Measurements from ENCODE around the gene RPL32.

Gene RPL32

DNA sequence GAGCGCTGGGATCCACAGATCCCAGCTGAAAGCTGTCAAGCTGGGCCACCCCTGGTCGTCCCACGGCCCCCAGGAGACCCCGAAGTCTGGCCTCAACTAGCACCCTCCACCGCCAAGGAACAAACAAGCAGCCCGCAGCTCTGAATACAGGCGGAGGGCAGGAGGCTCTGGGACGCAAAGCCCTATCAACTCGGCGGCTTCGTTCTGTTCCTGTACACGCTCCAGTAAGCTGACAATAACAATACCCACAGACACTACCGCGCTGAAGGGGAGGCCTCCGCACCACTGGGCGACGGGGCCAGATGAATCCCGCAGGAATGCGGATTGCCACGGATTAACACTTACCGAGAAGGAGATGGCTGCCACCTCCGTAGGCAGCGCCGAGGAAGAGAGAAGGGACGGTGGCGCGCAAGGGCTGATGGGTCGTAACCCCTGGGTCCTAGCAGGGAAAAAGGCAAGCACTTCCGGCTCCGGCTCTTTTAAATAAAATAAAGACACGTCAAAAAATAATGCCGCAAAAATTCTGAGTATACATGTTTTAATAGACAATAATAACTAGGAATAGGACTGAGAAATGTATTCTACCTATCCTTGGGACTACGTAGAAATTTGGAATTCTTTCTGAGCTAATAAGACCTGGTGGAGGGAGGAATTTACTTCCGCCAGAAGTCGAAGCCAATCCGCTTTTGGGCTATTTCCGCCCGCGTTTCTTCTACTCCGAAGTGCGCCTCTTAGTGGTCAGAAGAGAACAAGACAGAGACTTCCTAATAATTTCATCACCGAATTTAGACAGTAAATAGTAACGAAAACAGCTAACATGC is at the start of gene RPL32:
RPL32 (minus strand) TSS at position 417 of the 821 bp plus-strand sequence. CDS start 1,328 bp downstream, outside the sequence.
- peak; percentile 77 to 85 (median 82) for TF ChIP-seq CTCF (IDR thresholded peaks at IDR 0.05; ENCODE audit: unreplicated experiment in 3 of 3)
- Mint-ChIP-seq H3K4me3 (peak within 1 kb of the TSS; percentile 97 to 98 (median 98)), H3K36me3 (ENCODE audit: low read depth) (peaks cover 45% of the 10 kb centered on the region), H3K9me3 (no peaks in the 10 kb centered on the region), H3K27me3 (ENCODE audit: low read depth) (no peaks in the 10 kb centered on the region), H3K4me1 (peaks cover 45% of the 10 kb centered on the region), H3K27ac (peak within 1 kb of the TSS; percentile 100)

DNA sequence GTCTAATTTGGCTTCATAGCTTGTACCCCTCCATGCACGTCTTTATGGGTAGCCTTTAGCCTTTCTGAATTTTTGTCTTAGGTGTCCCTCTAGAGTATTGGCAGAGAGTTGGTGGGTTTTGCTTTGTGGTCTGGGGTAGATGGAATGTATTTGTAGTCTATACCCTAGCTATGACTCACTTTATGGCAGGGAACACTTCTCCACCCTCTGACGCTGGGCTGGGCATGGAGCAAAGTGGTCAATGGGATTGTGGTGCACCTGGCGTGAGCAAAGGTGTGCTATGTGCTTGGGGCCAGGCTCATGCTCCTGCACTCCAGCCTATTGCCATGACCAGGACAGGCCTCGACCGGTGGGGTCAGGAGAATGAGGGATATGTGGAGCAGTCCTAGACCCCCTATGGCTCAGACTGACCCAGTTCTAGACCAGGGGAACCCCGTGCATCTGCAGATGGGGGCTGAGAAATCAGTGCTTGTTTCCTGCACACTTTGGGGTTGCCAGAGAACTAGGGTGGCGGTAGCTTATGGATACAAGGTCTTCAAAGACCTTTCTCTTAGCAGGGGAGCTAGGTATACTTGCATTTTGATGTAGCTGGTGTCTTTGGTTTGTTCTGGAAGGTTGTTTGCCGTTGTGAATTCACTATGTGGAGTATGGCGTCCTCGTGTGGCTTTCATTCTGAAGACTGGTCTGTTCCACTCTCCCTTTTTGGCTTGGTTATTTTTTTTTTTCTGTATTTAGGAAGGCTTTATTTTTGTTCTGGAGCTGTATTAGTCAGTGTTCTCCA is 49.4 kb upstream of the RPL32 start:
- TF ChIP-seq CTCF (IDR thresholded peaks at IDR 0.05; ENCODE audit: unreplicated experiment in 3 of 3): no peak
- no peaks in the 10 kb centered on the region for H3K9me3 Mint-ChIP-seq
- peaks cover 43% of the 10 kb centered on the region for H3K27me3 Mint-ChIP-seq (ENCODE audit: low read depth)
- H3K4me3 Mint-ChIP-seq: no peak overlapping the region
- H3K4me1 Mint-ChIP-seq: peaks cover 18% of the 10 kb centered on the region
- H3K27ac Mint-ChIP-seq: no peak overlapping the region
- H3K36me3 Mint-ChIP-seq (ENCODE audit: low read depth): no peaks in the 10 kb centered on the region

DNA sequence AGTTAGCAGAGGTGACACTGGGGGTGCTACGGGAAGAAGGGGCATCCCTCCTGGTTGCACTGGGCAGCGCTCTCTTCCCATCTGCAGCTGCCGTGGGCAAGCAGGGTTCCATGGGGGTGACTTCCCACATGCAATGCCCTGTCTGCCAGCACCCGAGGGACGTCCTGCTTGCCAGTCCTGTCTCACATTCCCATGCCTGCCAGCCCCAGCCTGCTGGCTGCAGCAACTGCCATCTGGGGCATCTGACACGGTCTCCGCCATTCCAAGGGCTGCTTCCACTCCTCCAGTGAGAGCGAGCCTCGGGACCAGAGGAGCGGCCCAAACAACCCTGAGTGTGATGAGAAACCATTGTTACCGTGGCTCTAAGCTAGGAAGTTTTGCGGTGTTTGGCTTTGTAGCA is 45.4 kb upstream of the RPL32 start:
- Mint-ChIP-seq H3K4me3 (no peak overlapping the region), H3K9me3 (no peaks in the 10 kb centered on the region), H3K36me3 (ENCODE audit: low read depth) (no peaks in the 10 kb centered on the region), H3K27ac (no peak overlapping the region), H3K4me1 (peaks cover 4% of the 10 kb centered on the region), H3K27me3 (ENCODE audit: low read depth) (peaks cover 36% of the 10 kb centered on the region)
- no peak for TF ChIP-seq CTCF (IDR thresholded peaks at IDR 0.05; ENCODE audit: unreplicated experiment in 3 of 3)

GRCh38 chr3:12886106-12886679 is 44.8 kb upstream of the RPL32 start:
- H3K36me3 Mint-ChIP-seq (ENCODE audit: low read depth): no peaks in the 10 kb centered on the region
- no peaks in the 10 kb centered on the region for H3K9me3 Mint-ChIP-seq
- H3K27me3 Mint-ChIP-seq (ENCODE audit: low read depth): peaks cover 34% of the 10 kb centered on the region
- no peak for TF ChIP-seq CTCF (IDR thresholded peaks at IDR 0.05; ENCODE audit: unreplicated experiment in 3 of 3)
- H3K4me1 Mint-ChIP-seq: peaks cover 3% of the 10 kb centered on the region
- no peak overlapping the region for H3K4me3 Mint-ChIP-seq
- H3K27ac Mint-ChIP-seq: no peak overlapping the region

DNA sequence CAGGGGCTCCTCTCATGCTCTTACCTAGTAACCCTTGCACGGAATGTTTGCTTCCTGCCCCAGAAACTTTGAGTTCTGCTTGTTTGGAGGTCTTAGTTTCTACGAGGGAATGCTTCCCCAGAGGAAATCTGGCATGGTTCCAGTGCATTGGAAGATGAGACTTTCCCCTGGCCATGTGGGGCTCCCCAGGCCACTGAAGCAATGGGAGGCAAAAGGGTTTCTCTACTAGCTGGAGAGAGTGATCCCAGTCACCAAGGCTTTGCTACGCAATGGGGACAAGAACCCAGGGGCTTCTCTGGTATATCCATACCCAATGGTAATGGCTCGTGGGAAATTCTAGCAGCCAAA is 44.2 kb upstream of the RPL32 start:
- H3K27me3 Mint-ChIP-seq (ENCODE audit: low read depth): peaks cover 27% of the 10 kb centered on the region

More for the DNA sequence above, 44.2 kb upstream of the RPL32 start:
- no peaks in the 10 kb centered on the region for H3K36me3 Mint-ChIP-seq (ENCODE audit: low read depth)
- H3K4me3 Mint-ChIP-seq: no peak overlapping the region
- no peak for TF ChIP-seq CTCF (IDR thresholded peaks at IDR 0.05; ENCODE audit: unreplicated experiment in 3 of 3)
- H3K27ac Mint-ChIP-seq: no peak overlapping the region
- H3K4me1 Mint-ChIP-seq: peaks cover 3% of the 10 kb centered on the region
- H3K9me3 Mint-ChIP-seq: no peaks in the 10 kb centered on the region

Measured in nephron (organoid).